ENCODE results near the gene ZNF75A.

Gene ZNF75A

DNA sequence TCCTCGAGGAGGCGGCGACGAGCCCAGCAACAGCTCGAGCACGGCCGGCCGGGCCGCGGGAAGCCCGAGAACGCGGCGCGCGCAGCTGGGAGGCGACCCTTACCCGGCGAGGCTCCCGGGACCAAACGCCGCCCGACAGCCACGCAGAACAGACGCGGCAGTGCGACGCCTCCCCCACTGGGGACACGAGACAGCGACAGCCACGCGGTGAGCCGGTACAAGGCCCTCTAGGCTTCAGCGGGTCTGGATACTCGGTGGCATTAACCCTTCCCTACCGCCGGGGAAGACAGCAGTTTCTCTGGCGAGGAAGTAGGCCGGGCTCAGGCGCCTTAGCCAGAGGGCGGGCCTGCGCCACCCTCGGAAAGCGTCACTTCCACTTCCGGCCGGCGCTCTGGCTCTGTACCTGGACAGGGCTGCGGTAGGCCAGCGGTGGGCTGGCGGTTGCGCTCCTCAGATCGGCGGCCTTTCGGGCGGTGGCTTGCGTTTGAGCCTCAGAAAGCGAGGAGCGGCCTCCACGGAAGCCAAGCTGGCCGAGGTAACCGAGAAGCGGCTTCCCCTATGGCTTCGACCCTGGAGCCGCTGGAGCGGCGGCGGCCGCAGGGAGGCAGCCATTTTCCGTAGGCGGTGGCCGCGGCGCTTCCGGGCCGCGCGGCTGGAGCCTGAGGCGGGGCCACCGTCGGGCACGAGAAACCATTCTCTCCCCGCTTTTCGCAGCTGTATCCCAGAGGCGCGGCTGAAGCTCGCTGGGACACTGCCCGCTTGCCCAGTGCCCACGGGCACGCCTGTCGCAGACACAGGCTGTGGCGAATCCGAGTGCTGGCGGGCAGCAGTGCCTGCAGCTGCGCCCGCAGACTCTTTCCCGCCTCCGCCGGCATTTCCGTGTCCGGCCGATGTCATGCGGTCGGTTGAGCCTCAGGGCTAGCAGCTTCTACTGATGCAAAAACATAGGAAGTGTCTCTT is at the start of gene ZNF75A, which contains the start of gene TIGD7 (continued):
- TF ChIP-seq, protein P1, sequence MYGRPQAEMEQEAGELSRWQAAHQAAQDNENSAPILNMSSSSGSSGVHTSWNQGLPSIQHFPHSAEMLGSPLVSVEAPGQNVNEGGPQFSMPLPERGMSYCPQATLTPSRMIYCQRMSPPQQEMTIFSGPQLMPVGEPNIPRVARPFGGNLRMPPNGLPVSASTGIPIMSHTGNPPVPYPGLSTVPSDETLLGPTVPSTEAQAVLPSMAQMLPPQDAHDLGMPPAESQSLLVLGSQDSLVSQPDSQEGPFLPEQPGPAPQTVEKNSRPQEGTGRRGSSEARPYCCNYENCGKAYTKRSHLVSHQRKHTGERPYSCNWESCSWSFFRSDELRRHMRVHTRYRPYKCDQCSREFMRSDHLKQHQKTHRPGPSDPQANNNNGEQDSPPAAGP (tag by site-specific recombination; IDR thresholded peaks at IDR 0.05) = 0 out of 2 replicates have a peak, but pooled peaks have one; percentile 33
- TF ChIP-seq, protein P2, sequence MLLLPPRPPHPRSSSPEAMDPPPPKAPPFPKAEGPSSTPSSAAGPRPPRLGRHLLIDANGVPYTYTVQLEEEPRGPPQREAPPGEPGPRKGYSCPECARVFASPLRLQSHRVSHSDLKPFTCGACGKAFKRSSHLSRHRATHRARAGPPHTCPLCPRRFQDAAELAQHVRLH (tag by site-specific recombination; IDR thresholded peaks at IDR 0.05) = peak; percentile 42; the same call in 1 of the 2 replicates
- TF ChIP-seq, protein P3, sequence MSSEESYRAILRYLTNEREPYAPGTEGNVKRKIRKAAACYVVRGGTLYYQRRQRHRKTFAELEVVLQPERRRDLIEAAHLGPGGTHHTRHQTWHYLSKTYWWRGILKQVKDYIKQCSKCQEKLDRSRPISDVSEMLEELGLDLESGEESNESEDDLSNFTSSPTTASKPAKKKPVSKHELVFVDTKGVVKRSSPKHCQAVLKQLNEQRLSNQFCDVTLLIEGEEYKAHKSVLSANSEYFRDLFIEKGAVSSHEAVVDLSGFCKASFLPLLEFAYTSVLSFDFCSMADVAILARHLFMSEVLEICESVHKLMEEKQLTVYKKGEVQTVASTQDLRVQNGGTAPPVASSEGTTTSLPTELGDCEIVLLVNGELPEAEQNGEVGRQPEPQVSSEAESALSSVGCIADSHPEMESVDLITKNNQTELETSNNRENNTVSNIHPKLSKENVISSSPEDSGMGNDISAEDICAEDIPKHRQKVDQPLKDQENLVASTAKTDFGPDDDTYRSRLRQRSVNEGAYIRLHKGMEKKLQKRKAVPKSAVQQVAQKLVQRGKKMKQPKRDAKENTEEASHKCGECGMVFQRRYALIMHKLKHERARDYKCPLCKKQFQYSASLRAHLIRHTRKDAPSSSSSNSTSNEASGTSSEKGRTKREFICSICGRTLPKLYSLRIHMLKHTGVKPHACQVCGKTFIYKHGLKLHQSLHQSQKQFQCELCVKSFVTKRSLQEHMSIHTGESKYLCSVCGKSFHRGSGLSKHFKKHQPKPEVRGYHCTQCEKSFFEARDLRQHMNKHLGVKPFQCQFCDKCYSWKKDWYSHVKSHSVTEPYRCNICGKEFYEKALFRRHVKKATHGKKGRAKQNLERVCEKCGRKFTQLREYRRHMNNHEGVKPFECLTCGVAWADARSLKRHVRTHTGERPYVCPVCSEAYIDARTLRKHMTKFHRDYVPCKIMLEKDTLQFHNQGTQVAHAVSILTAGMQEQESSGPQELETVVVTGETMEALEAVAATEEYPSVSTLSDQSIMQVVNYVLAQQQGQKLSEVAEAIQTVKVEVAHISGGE (tag by site-specific recombination; conservative IDR thresholded peaks at IDR 0.05; ENCODE audit: low read depth) = peak; percentile 89
- TF ChIP-seq KLF7 (tag by site-specific recombination; IDR thresholded peaks at IDR 0.05; ENCODE audit: borderline replicate concordance) = no peak
- no peak for TF ChIP-seq ZNF426 (tag by site-specific recombination; IDR thresholded peaks at IDR 0.05)
- TF ChIP-seq ZFP37 (tag by site-specific recombination; IDR thresholded peaks at IDR 0.05) = 0 out of 2 replicates have a peak, but pooled peaks have one; percentile 45
- no peak for TF ChIP-seq ZNF274 (IDR thresholded peaks at IDR 0.05; ENCODE audit: low read length)
- TF ChIP-seq ZNF274 (tag by site-specific recombination; IDR thresholded peaks at IDR 0.05; ENCODE audit: borderline replicate concordance) = no peak
- TF ChIP-seq, protein P4, sequence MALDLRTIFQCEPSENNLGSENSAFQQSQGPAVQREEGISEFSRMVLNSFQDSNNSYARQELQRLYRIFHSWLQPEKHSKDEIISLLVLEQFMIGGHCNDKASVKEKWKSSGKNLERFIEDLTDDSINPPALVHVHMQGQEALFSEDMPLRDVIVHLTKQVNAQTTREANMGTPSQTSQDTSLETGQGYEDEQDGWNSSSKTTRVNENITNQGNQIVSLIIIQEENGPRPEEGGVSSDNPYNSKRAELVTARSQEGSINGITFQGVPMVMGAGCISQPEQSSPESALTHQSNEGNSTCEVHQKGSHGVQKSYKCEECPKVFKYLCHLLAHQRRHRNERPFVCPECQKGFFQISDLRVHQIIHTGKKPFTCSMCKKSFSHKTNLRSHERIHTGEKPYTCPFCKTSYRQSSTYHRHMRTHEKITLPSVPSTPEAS (tag by site-specific recombination; IDR thresholded peaks at IDR 0.05) = no peak
- TF ChIP-seq IKZF3 (tag by site-specific recombination; IDR thresholded peaks at IDR 0.05) = 0 out of 2 replicates have a peak, but pooled peaks have one; percentile 20
- peak; percentile 51; the same call in 1 of the 2 replicates for TF ChIP-seq TRIM28 (IDR thresholded peaks at IDR 0.05; ENCODE audit: borderline replicate concordance, low read length)
- TF ChIP-seq, protein P5, sequence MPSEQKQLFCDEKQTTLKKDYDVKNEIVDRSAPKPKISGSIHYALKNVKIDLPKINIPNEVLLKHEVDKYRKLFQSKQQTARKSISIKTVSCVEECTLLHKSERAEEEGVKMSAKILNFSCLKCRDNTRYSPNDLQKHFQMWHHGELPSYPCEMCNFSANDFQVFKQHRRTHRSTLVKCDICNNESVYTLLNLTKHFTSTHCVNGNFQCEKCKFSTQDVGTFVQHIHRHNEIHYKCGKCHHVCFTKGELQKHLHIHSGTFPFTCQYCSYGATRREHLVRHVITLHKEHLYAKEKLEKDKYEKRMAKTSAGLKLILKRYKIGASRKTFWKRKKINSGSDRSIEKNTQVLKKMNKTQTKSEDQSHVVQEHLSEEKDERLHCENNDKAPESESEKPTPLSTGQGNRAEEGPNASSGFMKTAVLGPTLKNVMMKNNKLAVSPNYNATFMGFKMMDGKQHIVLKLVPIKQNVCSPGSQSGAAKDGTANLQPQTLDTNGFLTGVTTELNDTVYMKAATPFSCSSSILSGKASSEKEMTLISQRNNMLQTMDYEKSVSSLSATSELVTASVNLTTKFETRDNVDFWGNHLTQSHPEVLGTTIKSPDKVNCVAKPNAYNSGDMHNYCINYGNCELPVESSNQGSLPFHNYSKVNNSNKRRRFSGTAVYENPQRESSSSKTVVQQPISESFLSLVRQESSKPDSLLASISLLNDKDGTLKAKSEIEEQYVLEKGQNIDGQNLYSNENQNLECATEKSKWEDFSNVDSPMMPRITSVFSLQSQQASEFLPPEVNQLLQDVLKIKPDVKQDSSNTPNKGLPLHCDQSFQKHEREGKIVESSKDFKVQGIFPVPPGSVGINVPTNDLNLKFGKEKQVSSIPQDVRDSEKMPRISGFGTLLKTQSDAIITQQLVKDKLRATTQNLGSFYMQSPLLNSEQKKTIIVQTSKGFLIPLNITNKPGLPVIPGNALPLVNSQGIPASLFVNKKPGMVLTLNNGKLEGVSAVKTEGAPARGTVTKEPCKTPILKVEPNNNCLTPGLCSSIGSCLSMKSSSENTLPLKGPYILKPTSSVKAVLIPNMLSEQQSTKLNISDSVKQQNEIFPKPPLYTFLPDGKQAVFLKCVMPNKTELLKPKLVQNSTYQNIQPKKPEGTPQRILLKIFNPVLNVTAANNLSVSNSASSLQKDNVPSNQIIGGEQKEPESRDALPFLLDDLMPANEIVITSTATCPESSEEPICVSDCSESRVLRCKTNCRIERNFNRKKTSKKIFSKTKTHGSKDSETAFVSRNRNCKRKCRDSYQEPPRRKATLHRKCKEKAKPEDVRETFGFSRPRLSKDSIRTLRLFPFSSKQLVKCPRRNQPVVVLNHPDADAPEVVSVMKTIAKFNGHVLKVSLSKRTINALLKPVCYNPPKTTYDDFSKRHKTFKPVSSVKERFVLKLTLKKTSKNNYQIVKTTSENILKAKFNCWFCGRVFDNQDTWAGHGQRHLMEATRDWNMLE (tag by site-specific recombination; conservative IDR thresholded peaks at IDR 0.05; ENCODE audit: low read depth) = peak; percentile 95
- TF ChIP-seq, protein P6, sequence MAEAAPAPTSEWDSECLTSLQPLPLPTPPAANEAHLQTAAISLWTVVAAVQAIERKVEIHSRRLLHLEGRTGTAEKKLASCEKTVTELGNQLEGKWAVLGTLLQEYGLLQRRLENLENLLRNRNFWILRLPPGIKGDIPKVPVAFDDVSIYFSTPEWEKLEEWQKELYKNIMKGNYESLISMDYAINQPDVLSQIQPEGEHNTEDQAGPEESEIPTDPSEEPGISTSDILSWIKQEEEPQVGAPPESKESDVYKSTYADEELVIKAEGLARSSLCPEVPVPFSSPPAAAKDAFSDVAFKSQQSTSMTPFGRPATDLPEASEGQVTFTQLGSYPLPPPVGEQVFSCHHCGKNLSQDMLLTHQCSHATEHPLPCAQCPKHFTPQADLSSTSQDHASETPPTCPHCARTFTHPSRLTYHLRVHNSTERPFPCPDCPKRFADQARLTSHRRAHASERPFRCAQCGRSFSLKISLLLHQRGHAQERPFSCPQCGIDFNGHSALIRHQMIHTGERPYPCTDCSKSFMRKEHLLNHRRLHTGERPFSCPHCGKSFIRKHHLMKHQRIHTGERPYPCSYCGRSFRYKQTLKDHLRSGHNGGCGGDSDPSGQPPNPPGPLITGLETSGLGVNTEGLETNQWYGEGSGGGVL (tag by site-specific recombination; IDR thresholded peaks at IDR 0.05) = no peak
- no peak for TF ChIP-seq ZNF571 (tag by site-specific recombination; IDR thresholded peaks at IDR 0.05)
- peak; percentile 43; the same call in 1 of the 2 replicates for TF ChIP-seq KLF9 (tag by site-specific recombination; IDR thresholded peaks at IDR 0.05; ENCODE audit: low read depth)
- TF ChIP-seq ZNF114 (tag by site-specific recombination; IDR thresholded peaks at IDR 0.05) = no peak
- peak; percentile 68; the same call in 1 of the 2 replicates for TF ChIP-seq KLF16 (tag by site-specific recombination; IDR thresholded peaks at IDR 0.05)
- peak; percentile 50; the same call in 1 of the 2 replicates for TF ChIP-seq ZEB2 (tag by site-specific recombination; IDR thresholded peaks at IDR 0.05)
- TF ChIP-seq ZNF2 (tag by site-specific recombination; IDR thresholded peaks at IDR 0.05) = peak; percentile 59; the same call in 1 of the 2 replicates
- peak; percentile 89 for TF ChIP-seq YY1 (tag by site-specific recombination; IDR thresholded peaks at IDR 0.05)
- no peak for TF ChIP-seq ZNF521 (tag by site-specific recombination; IDR thresholded peaks at IDR 0.05)
- peak; percentile 79 for TF ChIP-seq ZFHX2 (tag by site-specific recombination; conservative IDR thresholded peaks at IDR 0.05)
- TF ChIP-seq ZNF223 (tag by site-specific recombination; IDR thresholded peaks at IDR 0.05) = 0 out of 2 replicates have a peak, but pooled peaks have one; percentile 50
- TF ChIP-seq SP7 (tag by site-specific recombination; IDR thresholded peaks at IDR 0.05) = peak; percentile 68
- TF ChIP-seq ZBTB21 (tag by site-specific recombination; IDR thresholded peaks at IDR 0.05) = no peak; the same call in 1 of the 2 replicates
- peak; percentile 73 for TF ChIP-seq SP3 (tag by site-specific recombination; IDR thresholded peaks at IDR 0.05)

Data from HEK293 (cell line).